MM.1S (cell line): ENCODE data around the gene PCYT2.

Source experiments
- DNase-seq: peaks from one replicate; pipeline ENCODE4 v3.0.0-alpha.2; 2015
- H2AFZ ChIP-seq: fragments of 300-600 bp; sonication (generic); 2 replicates; pipeline ENCODE4 v1.6.0; 2016; ENCODE audit warnings: antibody characterized with exemption, low read length
- H3F3A ChIP-seq: fragments of 300-600 bp; sonication (generic); 2 replicates; pipeline ENCODE4 v1.6.1; 2016; ENCODE audit warnings: mild to moderate bottlenecking, antibody characterized with exemption, low read length, moderate library complexity, mixed read lengths; ENCODE audit not compliant: insufficient read depth
- H3K27ac ChIP-seq: fragments of 300-600 bp; sonication (generic); 2 replicates; pipeline ENCODE4 v1.5.1; 2016; ENCODE audit warnings: mild to moderate bottlenecking, low read length
- H3K27me3 ChIP-seq: fragments of 300-600 bp; sonication (generic); replicated peaks from 2 replicates; pipeline ENCODE4 v1.6.0; 2016; ENCODE audit warnings: low read length; ENCODE audit not compliant: insufficient read depth
- H3K36me3 ChIP-seq: fragments of 300-600 bp; sonication (generic); replicated peaks from 2 replicates; pipeline ENCODE4 v1.6.1; 2016; ENCODE audit warnings: mild to moderate bottlenecking, low read length, mixed read lengths; ENCODE audit not compliant: insufficient read depth
- H3K4me1 ChIP-seq: fragments of 300-600 bp; sonication (generic); 2 replicates; pipeline ENCODE4 v1.6.1; 2016; ENCODE audit warnings: low read length, mixed read lengths
- H3K4me2 ChIP-seq: fragments of 300-600 bp; sonication (generic); 2 replicates; pipeline ENCODE4 v1.6.0; 2016; ENCODE audit warnings: low read depth, low read length
- H3K4me3 ChIP-seq: fragments of 300-600 bp; sonication (generic); 2 replicates; pipeline ENCODE4 v1.5.1; 2016; ENCODE audit warnings: low read length, mixed read lengths
- H3K79me2 ChIP-seq: fragments of 300-600 bp; sonication (generic); 2 replicates; pipeline ENCODE4 v1.6.1; 2016; ENCODE audit warnings: mixed run types, low read length, mixed read lengths
- H3K9ac ChIP-seq: fragments of 300-600 bp; sonication (generic); 2 replicates; pipeline ENCODE4 v1.6.1; 2016; ENCODE audit warnings: low read length, mixed read lengths
- H3K9me2 ChIP-seq: fragments of 300-600 bp; sonication (generic); replicated peaks from 2 replicates; pipeline ENCODE4 v1.6.1; 2016; ENCODE audit warnings: mild to moderate bottlenecking, low read length, mixed read lengths; ENCODE audit not compliant: insufficient read depth
- H3K9me3 ChIP-seq: fragments of 300-600 bp; sonication (generic); replicated peaks from 2 replicates; pipeline ENCODE4 v1.6.1; 2016; ENCODE audit warnings: mild to moderate bottlenecking, low read length, mixed read lengths; ENCODE audit not compliant: insufficient read depth
- H4K20me1 ChIP-seq: fragments of 300-600 bp; sonication (generic); 2 replicates; pipeline ENCODE4 v1.6.1; 2016; ENCODE audit warnings: mild to moderate bottlenecking, low read length, moderate library complexity, mixed read lengths; ENCODE audit not compliant: insufficient read depth
- CTCF ChIP-seq: fragments of 300-600 bp; sonication (generic); IDR thresholded peaks from 2 replicates; pipeline ENCODE4 v1.5.1; 2016; ENCODE audit warnings: antibody characterized with exemption, low read length, mixed read lengths
- EZH2 ChIP-seq: fragments of 300-600 bp; sonication (generic); optimal IDR thresholded peaks from 2 replicates; pipeline ENCODE3; 2017; ENCODE audit warnings: low read depth, mild to moderate bottlenecking, antibody characterized with exemption, low read length, mixed read lengths
- EZH2phosphoT487 ChIP-seq: fragments of 300-600 bp; sonication (generic); IDR thresholded peaks from 2 replicates; pipeline ENCODE4 v1.6.1; 2018; ENCODE audit warnings: antibody characterized with exemption, low read length

The PCYT2 gene

DNA sequence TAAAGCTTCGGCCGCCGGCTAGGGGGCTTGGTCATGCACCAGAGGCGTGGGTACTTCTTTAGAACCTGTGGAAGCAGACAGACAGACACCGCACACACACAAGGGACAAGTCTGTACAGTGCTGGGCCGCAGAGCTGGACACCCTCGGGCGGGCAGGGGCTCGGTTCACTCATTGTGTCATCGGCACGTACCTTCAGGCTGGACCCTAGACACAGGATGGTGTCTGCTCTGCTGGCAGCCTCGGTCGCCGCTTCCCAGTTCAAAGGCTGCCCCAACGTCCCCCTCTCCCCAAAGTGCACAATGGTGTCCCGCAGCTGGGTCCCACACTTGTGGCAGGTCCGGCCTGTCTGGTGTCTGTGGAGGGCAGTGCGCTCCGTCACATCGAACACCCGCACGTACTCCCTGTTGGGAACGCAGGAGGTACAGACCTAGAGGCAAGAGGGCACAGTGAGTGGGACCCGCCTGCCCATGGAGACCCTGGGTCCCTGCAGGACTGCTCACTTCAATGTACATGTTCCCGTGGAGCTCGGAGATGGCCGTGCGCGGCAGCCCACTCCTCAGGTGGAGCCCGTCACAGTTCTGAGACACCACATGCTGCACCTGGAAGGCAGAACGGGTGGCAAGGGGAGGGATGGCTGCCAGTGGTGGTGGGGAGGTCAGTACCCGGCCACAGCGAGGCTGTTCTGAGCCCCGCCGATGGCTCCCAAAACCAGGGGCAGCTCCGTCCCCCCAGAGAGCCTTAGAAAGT lies 3.1 kb upstream of the PCYT2 start:
- H3K9ac ChIP-seq: no peak overlapping the region
- DNase-seq: no peak
- TF ChIP-seq EZH2phosphoT487 (no peak), EZH2 (no peak), CTCF (no peak)
- no peaks in the 10 kb centered on the region for H4K20me1 ChIP-seq
- H3K27me3 ChIP-seq: no peaks in the 10 kb centered on the region
- no peak overlapping the region for H3K4me3 ChIP-seq
- H3K27ac ChIP-seq: no peak overlapping the region
- peaks cover 49% of the 10 kb centered on the region for H3K79me2 ChIP-seq
- no peak overlapping the region for H2AFZ ChIP-seq
- peaks cover 13% of the 10 kb centered on the region for H3K4me1 ChIP-seq
- H3K9me3 ChIP-seq: no peaks in the 10 kb centered on the region
- H3K9me2 ChIP-seq: no peaks in the 10 kb centered on the region
- peaks cover 11% of the 10 kb centered on the region; the same call in 1 of the 2 replicates for H3K36me3 ChIP-seq
- no peak overlapping the region for H3K4me2 ChIP-seq
- peaks cover 3% of the 10 kb centered on the region; the same call in 1 of the 2 replicates for H3F3A ChIP-seq

DNA sequence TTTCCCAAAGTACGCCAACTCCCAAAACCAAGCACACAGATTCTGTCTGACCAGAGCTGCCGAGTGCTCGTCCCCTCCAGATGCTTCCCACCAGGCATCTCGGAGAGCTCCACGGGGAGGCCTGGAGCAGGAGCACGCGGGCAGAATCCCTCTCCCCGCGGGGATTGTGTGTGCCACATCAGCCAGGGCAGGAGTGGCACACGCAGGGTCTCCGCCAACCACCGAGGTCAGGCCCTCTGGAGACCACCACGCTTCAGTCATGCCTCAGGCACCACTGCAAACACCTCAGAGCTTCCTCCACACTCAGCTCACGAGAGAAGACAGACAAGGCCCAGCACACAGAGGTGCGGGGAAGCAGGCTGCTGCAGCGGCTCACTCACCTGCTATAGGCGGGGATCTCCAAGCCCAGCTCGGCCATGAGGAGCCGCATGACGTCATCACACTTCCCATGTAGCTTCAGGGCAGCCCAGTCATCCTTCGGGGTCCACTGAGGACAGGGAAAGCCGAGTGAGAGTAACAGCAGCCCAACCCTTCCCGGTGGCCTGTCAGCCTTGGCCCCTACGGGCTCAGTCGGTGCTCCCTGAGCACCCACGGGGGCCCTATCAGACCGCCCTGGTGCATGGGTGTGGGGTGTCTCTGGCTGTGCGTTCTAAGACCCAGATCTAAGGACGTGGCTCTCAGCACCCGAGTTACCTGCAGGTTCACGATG lies 2.3 kb upstream of the PCYT2 start:
- no peaks in the 10 kb centered on the region for H4K20me1 ChIP-seq
- TF ChIP-seq EZH2 (no peak), EZH2phosphoT487 (no peak), CTCF (no peak)
- no peaks in the 10 kb centered on the region for H3K9me3 ChIP-seq
- H3K4me1 ChIP-seq: peaks cover 13% of the 10 kb centered on the region
- peaks cover 51% of the 10 kb centered on the region for H3K79me2 ChIP-seq
- no peaks in the 10 kb centered on the region for H3K27me3 ChIP-seq
- no peak overlapping the region for H3K9ac ChIP-seq
- H2AFZ ChIP-seq: no peak overlapping the region
- H3K9me2 ChIP-seq: no peaks in the 10 kb centered on the region
- no peak overlapping the region for H3K4me2 ChIP-seq
- H3K4me3 ChIP-seq: no peak overlapping the region
- peaks cover 11% of the 10 kb centered on the region; the same call in 1 of the 2 replicates for H3K36me3 ChIP-seq
- no peak overlapping the region for H3K27ac ChIP-seq
- no peaks in the 10 kb centered on the region; the same call in 1 of the 2 replicates for H3F3A ChIP-seq
- DNase-seq: no peak

GRCh38 chr17:81912441-81913309 lies 1.5 kb upstream of the PCYT2 start:
- Histone ChIP-seq H4K20me1 (no peaks in the 10 kb centered on the region), H3K4me3 (no peak overlapping the region), H3K9ac (no peak overlapping the region), H3F3A (no peaks in the 10 kb centered on the region; the same call in 1 of the 2 replicates), H3K9me2 (no peaks in the 10 kb centered on the region), H2AFZ (no peak overlapping the region), H3K4me1 (peaks cover 13% of the 10 kb centered on the region), H3K79me2 (peaks cover 51% of the 10 kb centered on the region), H3K27ac (no peak overlapping the region), H3K9me3 (no peaks in the 10 kb centered on the region), H3K27me3 (no peaks in the 10 kb centered on the region), H3K4me2 (no peak overlapping the region), H3K36me3 (peaks cover 11% of the 10 kb centered on the region; the same call in 1 of the 2 replicates)
- TF ChIP-seq EZH2: no peak
- no peak for TF ChIP-seq CTCF
- TF ChIP-seq EZH2phosphoT487: no peak
- no peak for DNase-seq
